SU-DHL-6 (cell line): ENCODE results near the gene EVC.

ENCODE experiments used
- CTCF ChIP-seq: fragments of 200-600 bp; sonication (generic); IDR thresholded peaks from one replicate; pipeline ENCODE4 v1.5.1; 2017; ENCODE audit warnings: antibody characterized with exemption, mild to moderate bottlenecking, low read length, moderate library complexity; ENCODE audit not compliant: insufficient read depth, poor library complexity, severe bottlenecking
- EZH2phosphoT487 ChIP-seq: fragments of 200-600 bp; sonication (generic), shearing (Covaris generic); conservative IDR thresholded peaks from 2 replicates; pipeline ENCODE4 v1.6.1; 2018; ENCODE audit warnings: mild to moderate bottlenecking, antibody characterized with exemption, low read length, moderate library complexity, mixed read lengths

- TF ChIP-seq CTCF (no peak), EZH2phosphoT487 (no peak)
Measured at GRCh38 chr4:5798946-5799345, 87.9 kb downstream of the EVC start.
